ENCODE results near the gene SLC4A3.

SLC4A3 gene

GRCh38 chr2:219629976-219630695 lies 2.7 kb downstream of the SLC4A3 start:
- no peak overlapping the region for H3K4me2 ChIP-seq (ENCODE audit: insufficient read depth, low read length, poor library complexity, severe bottlenecking)
- WGBS, 2 donors (ENCODE audit: extremely low coverage in 2 of 2, insufficient read length in 2 of 2, insufficient replicate concordance in 1 of 2) = no CpG with 5 or more reads among the region's 20 CpGs
- H3K14ac ChIP-seq (ENCODE audit: low read length) = peak overlapping the region; percentile 50
- no peak overlapping the region for H2BK120ac ChIP-seq (ENCODE audit: low read depth, low read length)
- no peak overlapping the region for H4K91ac ChIP-seq (ENCODE audit: low read depth, low read length, poor library complexity)
- peak overlapping the region; percentile 6 for H2BK15ac ChIP-seq (ENCODE audit: low read length)
- DNase-seq (ENCODE audit: low spot score) = no peak
- H2BK5ac ChIP-seq (ENCODE audit: low read length) = peak overlapping the region; percentile 66
- no peak overlapping the region for H3K9ac ChIP-seq (ENCODE audit: low read depth, low read length, poor library complexity)
- H3K4me1 ChIP-seq (ENCODE audit: control insufficient read depth in 2 of 2, insufficient read depth in 1 of 2, low read depth in 1 of 2, low read length in 2 of 2) = no peaks in the 10 kb centered on the region
- H3K4ac ChIP-seq (ENCODE audit: low read length) = no peak overlapping the region
- peaks cover 0 to 1% of the 10 kb centered on the region in 2 donors for H3K36me3 ChIP-seq (replicated peaks in 1 of 2; ENCODE audit: control insufficient read depth in 2 of 2, insufficient read depth in 2 of 2, low read length in 2 of 2)
- H3K27me3 ChIP-seq (ENCODE audit: control insufficient read depth in 3 of 3, insufficient read depth in 3 of 3, low read depth in 1 of 3, low read length in 3 of 3) = peaks cover 0 to 27% (median 14%) of the 10 kb centered on the region in 3 experiments
- no peaks in the 10 kb centered on the region for H3K79me1 ChIP-seq (ENCODE audit: low read depth, low read length)
- no peak overlapping the region for H4K8ac ChIP-seq (ENCODE audit: low read depth, low read length)
- no peak overlapping the region for H3K18ac ChIP-seq (ENCODE audit: low read length)
- no peak overlapping the region for H2AFZ ChIP-seq (ENCODE audit: low read length)
- H2AK5ac ChIP-seq (ENCODE audit: low read depth, low read length) = peak overlapping the region; percentile 56
- no peak overlapping the region for H2BK12ac ChIP-seq (ENCODE audit: low read length)
- H3K27ac ChIP-seq (replicated peaks; ENCODE audit: low read length) = no peak overlapping the region
- no peaks in the 10 kb centered on the region for H3K9me3 ChIP-seq (replicated peaks in 1 of 2; ENCODE audit: control insufficient read depth in 2 of 2, insufficient read depth in 1 of 2, low read depth in 1 of 2, low read length in 2 of 2)
- H3K23ac ChIP-seq (ENCODE audit: low read depth, low read length, poor library complexity) = no peak overlapping the region
- H3K4me3 ChIP-seq (ENCODE audit: low read length in 2 of 2) = no peak overlapping the region

GRCh38 chr2:219630770-219631405 lies 3.5 kb downstream of the SLC4A3 start:
- H3K4me2 ChIP-seq (ENCODE audit: insufficient read depth, low read length, poor library complexity, severe bottlenecking) = no peak overlapping the region
- no peak overlapping the region for H3K9ac ChIP-seq (ENCODE audit: low read depth, low read length, poor library complexity)
- no peak overlapping the region for H2BK12ac ChIP-seq (ENCODE audit: low read length)
- H3K14ac ChIP-seq (ENCODE audit: low read length) = no peak overlapping the region
- no peak overlapping the region for H3K4me3 ChIP-seq (ENCODE audit: low read length in 2 of 2)
- H3K36me3 ChIP-seq (replicated peaks in 1 of 2; ENCODE audit: control insufficient read depth in 2 of 2, insufficient read depth in 2 of 2, low read length in 2 of 2) = peaks cover 0 to 1% of the 10 kb centered on the region in 2 donors
- H3K27me3 ChIP-seq (ENCODE audit: control insufficient read depth in 3 of 3, insufficient read depth in 3 of 3, low read depth in 1 of 3, low read length in 3 of 3) = peaks cover 0 to 21% (median 14%) of the 10 kb centered on the region in 3 experiments
- peak overlapping the region; percentile 8 for H3K23ac ChIP-seq (ENCODE audit: low read depth, low read length, poor library complexity)
- no peak for DNase-seq (ENCODE audit: low spot score)
- no peak overlapping the region for H2BK5ac ChIP-seq (ENCODE audit: low read length)
- H2BK120ac ChIP-seq (ENCODE audit: low read depth, low read length) = no peak overlapping the region
- no CpG with 5 or more reads among the region's 17 CpGs for WGBS, 2 donors (ENCODE audit: extremely low coverage in 2 of 2, insufficient read length in 2 of 2, insufficient replicate concordance in 1 of 2)
- H3K79me1 ChIP-seq (ENCODE audit: low read depth, low read length) = no peaks in the 10 kb centered on the region
- H4K91ac ChIP-seq (ENCODE audit: low read depth, low read length, poor library complexity) = no peak overlapping the region
- no peaks in the 10 kb centered on the region for H3K9me3 ChIP-seq (replicated peaks in 1 of 2; ENCODE audit: control insufficient read depth in 2 of 2, insufficient read depth in 1 of 2, low read depth in 1 of 2, low read length in 2 of 2)
- H3K4ac ChIP-seq (ENCODE audit: low read length) = no peak overlapping the region
- no peak overlapping the region for H4K8ac ChIP-seq (ENCODE audit: low read depth, low read length)
- H3K27ac ChIP-seq (replicated peaks; ENCODE audit: low read length) = no peak overlapping the region
- H2BK15ac ChIP-seq (ENCODE audit: low read length) = peak overlapping the region; percentile 75
- no peak overlapping the region for H2AFZ ChIP-seq (ENCODE audit: low read length)
- peak overlapping the region; percentile 79 for H2AK5ac ChIP-seq (ENCODE audit: low read depth, low read length)
- no peak overlapping the region for H3K18ac ChIP-seq (ENCODE audit: low read length)
- H3K4me1 ChIP-seq (ENCODE audit: control insufficient read depth in 2 of 2, insufficient read depth in 1 of 2, low read depth in 1 of 2, low read length in 2 of 2) = no peaks in the 10 kb centered on the region

GRCh38 chr2:219631406-219631891 lies 4.0 kb downstream of the SLC4A3 start:
- no peak overlapping the region for H3K4ac ChIP-seq (ENCODE audit: low read length)
- no peak overlapping the region for H2BK12ac ChIP-seq (ENCODE audit: low read length)
- no peak overlapping the region for H4K8ac ChIP-seq (ENCODE audit: low read depth, low read length)
- H2AK5ac ChIP-seq (ENCODE audit: low read depth, low read length) = peak overlapping the region; percentile 79
- H4K91ac ChIP-seq (ENCODE audit: low read depth, low read length, poor library complexity) = no peak overlapping the region
- H3K79me1 ChIP-seq (ENCODE audit: low read depth, low read length) = no peaks in the 10 kb centered on the region
- H2BK5ac ChIP-seq (ENCODE audit: low read length) = no peak overlapping the region
- no peak for DNase-seq (ENCODE audit: low spot score)
- peak overlapping the region; percentile 35 for H3K18ac ChIP-seq (ENCODE audit: low read length)
- WGBS, 2 donors (ENCODE audit: extremely low coverage in 2 of 2, insufficient read length in 2 of 2, insufficient replicate concordance in 1 of 2) = no CpG with 5 or more reads among the region's 9 CpGs
- H3K36me3 ChIP-seq (replicated peaks in 1 of 2; ENCODE audit: control insufficient read depth in 2 of 2, insufficient read depth in 2 of 2, low read length in 2 of 2) = peaks cover 0 to 1% of the 10 kb centered on the region in 2 donors
- no peak overlapping the region for H3K4me3 ChIP-seq (ENCODE audit: low read length in 2 of 2)
- H2AFZ ChIP-seq (ENCODE audit: low read length) = no peak overlapping the region
- H2BK15ac ChIP-seq (ENCODE audit: low read length) = peak overlapping the region; percentile 49
- H3K27me3 ChIP-seq (ENCODE audit: control insufficient read depth in 3 of 3, insufficient read depth in 3 of 3, low read depth in 1 of 3, low read length in 3 of 3) = peaks cover 0 to 16% (median 14%) of the 10 kb centered on the region in 3 experiments
- H3K9me3 ChIP-seq (replicated peaks in 1 of 2; ENCODE audit: control insufficient read depth in 2 of 2, insufficient read depth in 1 of 2, low read depth in 1 of 2, low read length in 2 of 2) = no peaks in the 10 kb centered on the region
- H3K4me2 ChIP-seq (ENCODE audit: insufficient read depth, low read length, poor library complexity, severe bottlenecking) = no peak overlapping the region
- H3K4me1 ChIP-seq (ENCODE audit: control insufficient read depth in 2 of 2, insufficient read depth in 1 of 2, low read depth in 1 of 2, low read length in 2 of 2) = no peaks in the 10 kb centered on the region
- no peak overlapping the region for H3K27ac ChIP-seq (replicated peaks; ENCODE audit: low read length)
- peak overlapping the region; percentile 43 for H3K23ac ChIP-seq (ENCODE audit: low read depth, low read length, poor library complexity)
- no peak overlapping the region for H3K9ac ChIP-seq (ENCODE audit: low read depth, low read length, poor library complexity)
- no peak overlapping the region for H3K14ac ChIP-seq (ENCODE audit: low read length)
- H2BK120ac ChIP-seq (ENCODE audit: low read depth, low read length) = no peak overlapping the region
